GM12878 (cell line): Measurements from ENCODE around the gene HOXD9. TPM values are rescaled to one million over a fixed set of nuclear protein-coding genes. Genes with fewer than 3 reads are reported as not detected.

Experiments used
- ATAC-seq: fragments of 200-7000 bp; cut with Tn5 transposase; 3 replicates; pipeline ENCODE4 v1.9.1; 2020; ENCODE audit warnings: mild to moderate bottlenecking, moderate library complexity
- BruUV-seq: library from RNA; stranded (reverse); fragments of 400-500 nt; replicated peaks from 2 replicates; lab custom pipeline; 2021; lab: Mats Ljungman, UMichigan
- CTCF ChIA-PET: fragments of 300-600 bp; sonication (Branson Sonifier 250); formaldehyde crosslinking; extraction: SDS; loops from one replicate; lab custom pipeline; 2021; ENCODE audit warnings: inconsistent platforms; lab: Yijun Ruan, JAX
- POLR2A ChIA-PET: fragments of 350-600 bp; formaldehyde crosslinking; extraction: SDS; loops from one replicate; lab custom pipeline; 2021; ENCODE audit warnings: inconsistent platforms; lab: Charles Lee
- RAD21 ChIA-PET: fragments of 300-600 bp; sonication (Branson Sonifier 250); formaldehyde crosslinking; loops from one replicate; lab custom pipeline; 2023; ENCODE audit warnings: antibody characterized with exemption; ENCODE audit not compliant: unreplicated experiment; lab: Charles Lee
- SMC1A ChIA-PET: fragments of 300-600 bp; sonication (Branson Sonifier 250); formaldehyde crosslinking; loops from one replicate; lab custom pipeline; 2023; ENCODE audit not compliant: unreplicated experiment, uncharacterized antibody; lab: Charles Lee
- DNase-seq: peaks from one replicate; pipeline ENCODE4 v3.0.0-alpha.2; 2011; ENCODE audit warnings: low read depth, low spot score
- FAIRE-seq: peaks from 3 replicates; lab custom pipeline; 2011; peaks lifted over from hg19 to GRCh38; lab: Jason Lieb, UNC
- H2AFZ ChIP-seq: 2 replicates; pipeline ENCODE4 v1.6.0; 2011; ENCODE audit warnings: low read depth, low read length, control low read depth; ENCODE audit not compliant: control insufficient read depth
- H3K27ac ChIP-seq: 2 replicates; pipeline ENCODE4 v1.5.1; 2011; ENCODE audit warnings: control low read depth; ENCODE audit not compliant: control insufficient read depth, insufficient read depth
- H3K27me3 ChIP-seq, 2 experiments: replicated peaks in 1 of 2; 2 replicates each; pipeline versions ENCODE4 v1.6.0 to v1.6.1; 2011; ENCODE audit warnings: low read length in 1 of 2; ENCODE audit not compliant: control insufficient read depth in 2 of 2, insufficient read depth in 2 of 2
- H3K36me3 ChIP-seq, 2 experiments: 2 replicates each; pipeline ENCODE4 v1.5.1; 2011; ENCODE audit warnings: low read length in 1 of 2; ENCODE audit not compliant: control insufficient read depth in 2 of 2, insufficient read depth in 2 of 2
- H3K4me1 ChIP-seq: 2 replicates; pipeline ENCODE4 v1.6.1; 2011; ENCODE audit warnings: mild to moderate bottlenecking, low read length, moderate library complexity, mixed read lengths; ENCODE audit not compliant: control insufficient read depth, insufficient read depth
- H3K4me2 ChIP-seq: 2 replicates; pipeline ENCODE4 v1.6.0; 2011; ENCODE audit warnings: control low read depth; ENCODE audit not compliant: control insufficient read depth, insufficient read depth
- H3K4me3 ChIP-seq: fragments of 200-600 bp; sonication (generic); 2 replicates; pipeline ENCODE4 v1.5.1; 2016
- H3K79me2 ChIP-seq: 2 replicates; pipeline ENCODE4 v1.6.0; 2011; ENCODE audit warnings: low read length; ENCODE audit not compliant: control insufficient read depth, insufficient read depth
- H3K9ac ChIP-seq: 2 replicates; pipeline ENCODE4 v1.8.0; 2011; ENCODE audit warnings: low read length, control low read depth, mixed read lengths; ENCODE audit not compliant: control insufficient read depth, insufficient read depth
- H3K9me3 ChIP-seq: replicated peaks from 3 replicates; pipeline ENCODE4 v1.5.1; 2011; ENCODE audit warnings: mild to moderate bottlenecking, low read length; ENCODE audit not compliant: control insufficient read depth, insufficient read depth
- H4K20me1 ChIP-seq: 2 replicates; pipeline ENCODE4 v1.6.0; 2011; ENCODE audit not compliant: control insufficient read depth, insufficient read depth
- EZH2 ChIP-seq: IDR thresholded peaks from 2 replicates; pipeline ENCODE4 v1.6.1; 2012; ENCODE audit warnings: low read depth, mild to moderate bottlenecking, control low read depth, inconsistent platforms, low read length, borderline replicate concordance; ENCODE audit not compliant: control insufficient read depth
- GABPA ChIP-seq: IDR thresholded peaks from 2 replicates; pipeline ENCODE4 v1.6.1; 2014; ENCODE audit warnings: antibody characterized with exemption, low read depth, mild to moderate bottlenecking, inconsistent platforms
- GATAD2B ChIP-seq: fragments of 450-650 bp; conservative IDR thresholded peaks from 2 replicates; pipeline ENCODE4 v1.6.1; 2017; ENCODE audit warnings: low read depth, mild to moderate bottlenecking, moderate library complexity
- IRF4 ChIP-seq: IDR thresholded peaks from 2 replicates; pipeline ENCODE4 v1.6.1; 2011; ENCODE audit warnings: low read depth, low read length
- KLF5 ChIP-seq: fragments of 450-650 bp; IDR thresholded peaks from 2 replicates; pipeline ENCODE4 v1.6.1; 2014; ENCODE audit warnings: mild to moderate bottlenecking; ENCODE audit not compliant: partially characterized antibody
- MEF2B ChIP-seq: fragments of 450-650 bp; IDR thresholded peaks from 2 replicates; pipeline ENCODE4 v1.6.1; 2018; ENCODE audit warnings: mild to moderate bottlenecking, moderate library complexity; ENCODE audit not compliant: partially characterized antibody, poor library complexity, severe bottlenecking
- SPI1 ChIP-seq: IDR thresholded peaks from 2 replicates; pipeline ENCODE4 v1.6.1; 2011; ENCODE audit warnings: low read depth, mild to moderate bottlenecking, low read length, moderate library complexity, borderline replicate concordance; ENCODE audit not compliant: insufficient read depth
- TCF12 ChIP-seq: IDR thresholded peaks from 2 replicates; pipeline ENCODE4 v1.6.1; 2011; ENCODE audit warnings: low read depth, mild to moderate bottlenecking, low read length
- ZNF217 ChIP-seq: fragments of 450-650 bp; IDR thresholded peaks from 2 replicates; pipeline ENCODE4 v1.6.1; 2017; ENCODE audit warnings: antibody characterized with exemption, mild to moderate bottlenecking
- WGBS: methylation state at CpG from one replicate; pipeline ENCODE4 v1.1.6; 2016; ENCODE audit warnings: low lambda C conversion rate; ENCODE audit not compliant: insufficient replicate concordance, insufficient coverage; ENCODE audit errors: missing lambda C conversion rate; 5-methylcytosine and 5-hydroxymethylcytosine counted together
- in situ Hi-C: fragments of 300-500 bp; cut with MboI; formaldehyde crosslinking; loops from 9 replicates; pipeline ENCODE4 v1.14.3; 2018; ENCODE audit warnings: mixed read lengths
- intact Hi-C: fragments of 100-400 bp; cut with micrococcal nuclease; formaldehyde crosslinking; loops from one replicate; pipeline ENCODE4 v1.14.2; 2022; ENCODE audit not compliant: unreplicated experiment
- polyA plus RNA-seq, 11 experiments: library from polyadenylated mRNA; depleted of rRNA in 4 of 11; unstranded in 6 of 11; stranded (reverse) in 5 of 11; fragments of >200 nt; fragmentation: Nextera tagmentation in 4 of 11; fragmentation: Illumina TruSeq in 1 of 11; extraction: Ambion mirVana in 4 of 11; extraction: Trizol in 1 of 11; gene quantifications; 1 replicate in 1 of 11; 2 replicates in 10 of 11; pipeline versions ENCODE4 v1.2.1 to v1.2.3, GENCODE V29; 2011 to 2016; ENCODE audit warnings: inconsistent platforms in 2 of 11, missing spikeins in 2 of 11, low read depth in 1 of 11
- total RNA-seq, 4 experiments: library from RNA; depleted of rRNA in 3 of 4; stranded (reverse); fragments of >200 nt in 3 of 4; fragmentation: Illumina TruSeq in 1 of 4; extraction: Trizol in 1 of 4; gene quantifications; 2 replicates each; pipeline versions ENCODE4 v1.2.1 to v1.2.3, GENCODE V29; 2013 to 2021
- TF ChIP-seq, protein P1 (sequence below): IDR thresholded peaks from 2 replicates; pipeline ENCODE4 v1.6.1; 2011; ENCODE audit warnings: borderline replicate concordance, low read depth, mild to moderate bottlenecking, moderate library complexity, low read length; ENCODE audit not compliant: insufficient read depth, poor library complexity, severe bottlenecking
- TF ChIP-seq, protein P2 (sequence below): IDR thresholded peaks from 2 replicates; pipeline ENCODE4 v1.6.1; 2011; ENCODE audit warnings: low read depth, mild to moderate bottlenecking, low read length, moderate library complexity, borderline replicate concordance; ENCODE audit errors: extremely low read depth
- TF ChIP-seq, protein P3 (sequence below): fragments of 450-650 bp; IDR thresholded peaks from 2 replicates; pipeline ENCODE4 v1.6.1; 2016; ENCODE audit warnings: mild to moderate bottlenecking, moderate library complexity, borderline replicate concordance
- TF ChIP-seq, protein P4 (sequence below): IDR thresholded peaks from 2 replicates; pipeline ENCODE4 v1.6.1; 2012; ENCODE audit warnings: mild to moderate bottlenecking, low read depth, low read length

Gene HOXD9
- total and polyA plus RNA-seq, 10 of the 15 experiments (the other 5 are each of a cell fraction or from before 2014, with no cell fraction given): not detected

DNA sequence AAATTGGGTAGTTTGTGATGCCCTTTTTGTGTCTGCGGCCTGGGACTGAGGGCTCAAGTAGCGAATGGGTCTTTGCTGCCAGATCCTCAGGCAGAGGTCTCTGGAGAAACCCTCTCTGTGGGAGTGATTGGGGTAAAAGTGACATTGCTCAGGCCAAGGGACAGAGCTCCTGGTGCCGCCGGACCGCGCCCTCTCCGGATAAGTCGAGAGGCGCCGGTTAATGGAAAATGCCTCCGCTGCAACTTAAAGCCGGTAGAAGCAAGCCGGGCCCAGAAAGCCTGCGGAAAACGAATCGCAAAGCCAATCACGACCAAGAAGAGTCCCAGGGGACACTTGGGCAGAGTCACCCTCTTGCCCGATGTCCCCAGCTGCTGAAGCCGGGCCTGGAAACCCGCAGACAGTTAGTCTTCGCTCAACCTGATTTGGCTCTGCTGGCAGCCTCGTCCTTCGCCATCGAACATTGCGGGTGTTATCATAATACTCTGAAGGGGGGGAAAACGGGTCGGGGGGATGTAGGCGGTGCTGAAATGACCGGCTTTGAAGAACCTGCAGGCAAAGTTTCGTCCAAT, 23.3 kb upstream of the HOXD9 start:
- ChIA-PET RAD21 (interaction anchor here (0.7 kb wide), 1 partner anchor 409 kb away, joined by 3 read pairs; no protein-coding TSS in a partner anchor), SMC1A (no interaction called here), POLR2A (no interaction called here), CTCF (interaction anchor here (0.8 to 2.2 kb wide), 2 partner anchors 11 to 411 kb away, joined by 3 to 9 read pairs; no protein-coding TSS in a partner anchor)
- Histone ChIP-seq H2AFZ (no peak overlapping the region), H3K9me3 (no peaks in the 10 kb centered on the region; the same call in 2 of the 3 replicates), H3K79me2 (no peaks in the 10 kb centered on the region), H3K9ac (no peak overlapping the region), H3K4me1 (peaks cover 3% of the 10 kb centered on the region; the same call in 1 of the 2 replicates), H3K4me2 (no peak overlapping the region), H4K20me1 (no peaks in the 10 kb centered on the region), H3K36me3 (no peaks in the 10 kb centered on the region), H3K27ac (no peak overlapping the region), H3K4me3 (no peak overlapping the region), H3K27me3 (peaks cover 14 to 35% of the 10 kb centered on the region in 2 experiments)
- DNase-seq (no peak), ATAC-seq (no peak), FAIRE-seq (no peak)
- no TSS peak for BruUV-seq
- 40% methylated on average over 26 of the region's 30 CpGs for WGBS
- intact Hi-C loops: no loop called here
- in situ Hi-C loops: loop anchor here (5.0 kb wide), 2 partner anchors 412 to 732 kb away; no protein-coding TSS in a partner anchor
- TF ChIP-seq GABPA (no peak), MEF2B (no peak), TCF12 (no peak), SPI1 (no peak), GATAD2B (no peak), ZNF217 (no peak), EZH2 (no peak), IRF4 (no peak), KLF5 (no peak)
- TF ChIP-seq, protein P1, sequence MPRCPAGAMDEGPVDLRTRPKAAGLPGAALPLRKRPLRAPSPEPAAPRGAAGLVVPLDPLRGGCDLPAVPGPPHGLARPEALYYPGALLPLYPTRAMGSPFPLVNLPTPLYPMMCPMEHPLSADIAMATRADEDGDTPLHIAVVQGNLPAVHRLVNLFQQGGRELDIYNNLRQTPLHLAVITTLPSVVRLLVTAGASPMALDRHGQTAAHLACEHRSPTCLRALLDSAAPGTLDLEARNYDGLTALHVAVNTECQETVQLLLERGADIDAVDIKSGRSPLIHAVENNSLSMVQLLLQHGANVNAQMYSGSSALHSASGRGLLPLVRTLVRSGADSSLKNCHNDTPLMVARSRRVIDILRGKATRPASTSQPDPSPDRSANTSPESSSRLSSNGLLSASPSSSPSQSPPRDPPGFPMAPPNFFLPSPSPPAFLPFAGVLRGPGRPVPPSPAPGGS: no peak
- TF ChIP-seq, protein P2, sequence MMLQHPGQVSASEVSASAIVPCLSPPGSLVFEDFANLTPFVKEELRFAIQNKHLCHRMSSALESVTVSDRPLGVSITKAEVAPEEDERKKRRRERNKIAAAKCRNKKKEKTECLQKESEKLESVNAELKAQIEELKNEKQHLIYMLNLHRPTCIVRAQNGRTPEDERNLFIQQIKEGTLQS: no peak
- TF ChIP-seq, protein P3, sequence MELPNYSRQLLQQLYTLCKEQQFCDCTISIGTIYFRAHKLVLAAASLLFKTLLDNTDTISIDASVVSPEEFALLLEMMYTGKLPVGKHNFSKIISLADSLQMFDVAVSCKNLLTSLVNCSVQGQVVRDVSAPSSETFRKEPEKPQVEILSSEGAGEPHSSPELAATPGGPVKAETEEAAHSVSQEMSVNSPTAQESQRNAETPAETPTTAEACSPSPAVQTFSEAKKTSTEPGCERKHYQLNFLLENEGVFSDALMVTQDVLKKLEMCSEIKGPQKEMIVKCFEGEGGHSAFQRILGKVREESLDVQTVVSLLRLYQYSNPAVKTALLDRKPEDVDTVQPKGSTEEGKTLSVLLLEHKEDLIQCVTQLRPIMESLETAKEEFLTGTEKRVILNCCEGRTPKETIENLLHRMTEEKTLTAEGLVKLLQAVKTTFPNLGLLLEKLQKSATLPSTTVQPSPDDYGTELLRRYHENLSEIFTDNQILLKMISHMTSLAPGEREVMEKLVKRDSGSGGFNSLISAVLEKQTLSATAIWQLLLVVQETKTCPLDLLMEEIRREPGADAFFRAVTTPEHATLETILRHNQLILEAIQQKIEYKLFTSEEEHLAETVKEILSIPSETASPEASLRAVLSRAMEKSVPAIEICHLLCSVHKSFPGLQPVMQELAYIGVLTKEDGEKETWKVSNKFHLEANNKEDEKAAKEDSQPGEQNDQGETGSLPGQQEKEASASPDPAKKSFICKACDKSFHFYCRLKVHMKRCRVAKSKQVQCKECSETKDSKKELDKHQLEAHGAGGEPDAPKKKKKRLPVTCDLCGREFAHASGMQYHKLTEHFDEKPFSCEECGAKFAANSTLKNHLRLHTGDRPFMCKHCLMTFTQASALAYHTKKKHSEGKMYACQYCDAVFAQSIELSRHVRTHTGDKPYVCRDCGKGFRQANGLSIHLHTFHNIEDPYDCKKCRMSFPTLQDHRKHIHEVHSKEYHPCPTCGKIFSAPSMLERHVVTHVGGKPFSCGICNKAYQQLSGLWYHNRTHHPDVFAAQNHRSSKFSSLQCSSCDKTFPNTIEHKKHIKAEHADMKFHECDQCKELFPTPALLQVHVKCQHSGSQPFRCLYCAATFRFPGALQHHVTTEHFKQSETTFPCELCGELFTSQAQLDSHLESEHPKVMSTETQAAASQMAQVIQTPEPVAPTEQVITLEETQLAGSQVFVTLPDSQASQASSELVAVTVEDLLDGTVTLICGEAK: no peak
- TF ChIP-seq, protein P4, sequence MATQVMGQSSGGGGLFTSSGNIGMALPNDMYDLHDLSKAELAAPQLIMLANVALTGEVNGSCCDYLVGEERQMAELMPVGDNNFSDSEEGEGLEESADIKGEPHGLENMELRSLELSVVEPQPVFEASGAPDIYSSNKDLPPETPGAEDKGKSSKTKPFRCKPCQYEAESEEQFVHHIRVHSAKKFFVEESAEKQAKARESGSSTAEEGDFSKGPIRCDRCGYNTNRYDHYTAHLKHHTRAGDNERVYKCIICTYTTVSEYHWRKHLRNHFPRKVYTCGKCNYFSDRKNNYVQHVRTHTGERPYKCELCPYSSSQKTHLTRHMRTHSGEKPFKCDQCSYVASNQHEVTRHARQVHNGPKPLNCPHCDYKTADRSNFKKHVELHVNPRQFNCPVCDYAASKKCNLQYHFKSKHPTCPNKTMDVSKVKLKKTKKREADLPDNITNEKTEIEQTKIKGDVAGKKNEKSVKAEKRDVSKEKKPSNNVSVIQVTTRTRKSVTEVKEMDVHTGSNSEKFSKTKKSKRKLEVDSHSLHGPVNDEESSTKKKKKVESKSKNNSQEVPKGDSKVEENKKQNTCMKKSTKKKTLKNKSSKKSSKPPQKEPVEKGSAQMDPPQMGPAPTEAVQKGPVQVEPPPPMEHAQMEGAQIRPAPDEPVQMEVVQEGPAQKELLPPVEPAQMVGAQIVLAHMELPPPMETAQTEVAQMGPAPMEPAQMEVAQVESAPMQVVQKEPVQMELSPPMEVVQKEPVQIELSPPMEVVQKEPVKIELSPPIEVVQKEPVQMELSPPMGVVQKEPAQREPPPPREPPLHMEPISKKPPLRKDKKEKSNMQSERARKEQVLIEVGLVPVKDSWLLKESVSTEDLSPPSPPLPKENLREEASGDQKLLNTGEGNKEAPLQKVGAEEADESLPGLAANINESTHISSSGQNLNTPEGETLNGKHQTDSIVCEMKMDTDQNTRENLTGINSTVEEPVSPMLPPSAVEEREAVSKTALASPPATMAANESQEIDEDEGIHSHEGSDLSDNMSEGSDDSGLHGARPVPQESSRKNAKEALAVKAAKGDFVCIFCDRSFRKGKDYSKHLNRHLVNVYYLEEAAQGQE: no peak
